LNCaP clone FGC (cell line): ENCODE results near the gene CDK6.

ENCODE experiments used
- DNase-seq: peaks from one replicate; pipeline ENCODE4 v3.0.0-alpha.2; 2011; ENCODE audit warnings: low read depth
- H3K4me3 ChIP-seq: 2 replicates; pipeline ENCODE4 v1.5.1; 2011; ENCODE audit warnings: mild to moderate bottlenecking, low read depth, low read length, control low read depth
- TF ChIP-seq, protein P1 (sequence below): IDR thresholded peaks from 2 replicates; pipeline ENCODE4 v1.5.1; 2012; ENCODE audit warnings: mild to moderate bottlenecking; ENCODE audit not compliant: control insufficient read depth, insufficient read depth; ENCODE audit errors: extremely low read depth

The CDK6 gene

DNA sequence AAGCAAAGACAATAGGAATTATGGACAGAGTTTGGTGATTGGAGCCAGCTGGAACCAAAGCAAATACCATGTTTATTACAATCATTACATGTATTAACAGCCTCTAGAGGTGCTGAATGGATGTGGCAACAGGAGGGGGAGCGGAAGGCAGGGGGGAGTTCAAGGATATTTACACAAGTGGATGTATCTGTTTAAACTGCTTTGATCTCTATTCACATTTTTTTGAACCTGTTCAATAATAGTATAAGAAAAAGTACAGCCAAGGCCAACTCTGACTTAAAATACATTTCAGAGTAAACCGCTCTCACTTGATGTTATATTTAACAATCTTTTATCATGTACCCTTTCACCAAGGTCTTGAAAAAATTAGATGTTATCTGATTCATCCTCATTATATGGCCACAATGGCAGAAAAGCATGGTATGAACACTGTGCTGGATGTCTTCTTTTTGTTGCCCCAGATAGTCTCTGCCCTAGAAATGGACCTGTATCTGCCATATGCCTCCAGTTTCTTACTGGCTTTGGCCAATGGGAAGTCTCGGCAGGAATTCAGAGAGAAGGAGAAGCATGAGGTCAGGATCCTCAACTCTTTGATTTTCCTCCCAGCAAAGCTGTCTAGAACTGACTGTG lies 158.0 kb downstream of the CDK6 start:
- TF ChIP-seq, protein P1, sequence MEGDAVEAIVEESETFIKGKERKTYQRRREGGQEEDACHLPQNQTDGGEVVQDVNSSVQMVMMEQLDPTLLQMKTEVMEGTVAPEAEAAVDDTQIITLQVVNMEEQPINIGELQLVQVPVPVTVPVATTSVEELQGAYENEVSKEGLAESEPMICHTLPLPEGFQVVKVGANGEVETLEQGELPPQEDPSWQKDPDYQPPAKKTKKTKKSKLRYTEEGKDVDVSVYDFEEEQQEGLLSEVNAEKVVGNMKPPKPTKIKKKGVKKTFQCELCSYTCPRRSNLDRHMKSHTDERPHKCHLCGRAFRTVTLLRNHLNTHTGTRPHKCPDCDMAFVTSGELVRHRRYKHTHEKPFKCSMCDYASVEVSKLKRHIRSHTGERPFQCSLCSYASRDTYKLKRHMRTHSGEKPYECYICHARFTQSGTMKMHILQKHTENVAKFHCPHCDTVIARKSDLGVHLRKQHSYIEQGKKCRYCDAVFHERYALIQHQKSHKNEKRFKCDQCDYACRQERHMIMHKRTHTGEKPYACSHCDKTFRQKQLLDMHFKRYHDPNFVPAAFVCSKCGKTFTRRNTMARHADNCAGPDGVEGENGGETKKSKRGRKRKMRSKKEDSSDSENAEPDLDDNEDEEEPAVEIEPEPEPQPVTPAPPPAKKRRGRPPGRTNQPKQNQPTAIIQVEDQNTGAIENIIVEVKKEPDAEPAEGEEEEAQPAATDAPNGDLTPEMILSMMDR = no peak
- no peak for DNase-seq
- no peak overlapping the region for H3K4me3 ChIP-seq

DNA sequence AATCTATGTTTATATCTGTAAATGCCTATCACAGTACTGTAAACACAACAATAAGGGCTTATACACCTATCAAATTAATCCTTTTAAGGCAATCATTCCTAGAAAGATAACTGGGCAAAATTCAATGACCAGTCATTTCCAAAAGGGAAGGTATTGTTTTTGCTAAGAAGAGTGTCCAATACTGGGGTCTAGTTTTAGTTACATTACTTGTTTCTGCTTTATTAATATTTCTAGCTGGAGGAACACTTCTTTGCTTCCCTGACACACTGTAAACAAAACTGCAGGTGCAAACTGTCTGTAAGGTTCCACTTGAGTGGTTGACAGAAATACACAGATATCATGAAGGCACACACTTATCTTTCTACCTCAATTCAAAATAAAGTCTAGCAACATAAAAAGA lies 162.0 kb downstream of the CDK6 start:
- TF ChIP-seq, protein P1 = no peak
- no peak overlapping the region for H3K4me3 ChIP-seq
- DNase-seq = no peak

DNA sequence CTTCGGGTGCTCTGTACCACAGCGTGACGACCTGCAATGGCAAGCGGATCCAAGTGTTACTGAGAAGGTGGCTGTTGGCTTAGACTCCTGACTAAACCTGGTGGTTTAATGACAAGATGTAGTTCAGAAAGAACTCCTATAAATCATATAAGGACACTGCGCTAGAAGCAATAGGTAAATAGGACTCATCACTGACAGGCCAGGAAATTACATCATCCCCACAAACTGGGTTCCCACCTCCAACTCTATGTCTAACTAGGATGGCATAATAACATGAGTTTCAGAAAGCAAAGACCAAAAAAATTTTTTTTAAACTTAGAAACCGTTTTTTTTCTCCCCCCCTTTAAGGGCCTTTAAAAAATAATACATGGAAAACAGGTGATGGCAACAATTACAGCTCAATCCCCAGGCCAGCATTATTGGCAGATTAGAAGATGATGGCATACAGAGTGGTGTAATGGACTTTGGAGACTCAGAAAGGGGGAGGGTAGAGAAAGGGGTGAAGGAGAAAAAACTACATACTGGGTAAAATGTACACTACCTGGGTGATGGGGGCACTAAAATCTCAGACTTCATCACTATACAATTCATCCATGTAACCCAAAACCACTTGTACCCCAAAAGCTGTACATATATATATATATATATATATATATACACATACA lies 164.7 kb downstream of the CDK6 start:
- H3K4me3 ChIP-seq = no peak overlapping the region
- DNase-seq = no peak
- TF ChIP-seq, protein P1 = no peak

DNA sequence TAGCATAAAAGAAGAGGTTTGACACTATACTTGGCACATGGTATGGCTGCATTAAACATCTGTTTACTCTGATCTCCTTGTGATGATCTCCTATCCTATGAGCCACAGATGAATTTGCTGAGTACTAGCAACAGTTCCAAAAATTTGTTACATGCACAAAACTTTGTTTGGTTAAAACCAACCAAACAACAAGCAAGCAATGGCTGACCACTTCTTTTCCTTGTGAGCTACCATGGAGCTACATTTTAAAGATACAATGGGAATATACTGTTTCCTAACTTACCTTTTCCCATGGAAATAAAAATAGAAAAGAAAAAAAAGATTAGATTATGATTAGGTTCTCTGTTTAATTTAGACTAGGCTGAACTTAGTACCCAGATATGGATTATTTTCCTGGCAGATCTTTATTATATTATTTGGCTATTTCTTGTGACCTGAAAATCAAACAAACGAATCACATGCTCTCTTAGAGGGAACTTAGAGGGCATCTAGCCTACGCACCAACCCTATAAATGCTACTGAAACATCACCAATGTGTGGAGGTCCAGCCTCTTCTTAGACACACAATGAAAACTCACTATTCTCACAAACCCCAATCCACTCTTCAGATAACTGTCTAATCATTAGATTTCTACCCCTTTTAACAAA lies 166.0 kb downstream of the CDK6 start:
- no peak overlapping the region for H3K4me3 ChIP-seq
- no peak for DNase-seq
- TF ChIP-seq, protein P1 = no peak

DNA sequence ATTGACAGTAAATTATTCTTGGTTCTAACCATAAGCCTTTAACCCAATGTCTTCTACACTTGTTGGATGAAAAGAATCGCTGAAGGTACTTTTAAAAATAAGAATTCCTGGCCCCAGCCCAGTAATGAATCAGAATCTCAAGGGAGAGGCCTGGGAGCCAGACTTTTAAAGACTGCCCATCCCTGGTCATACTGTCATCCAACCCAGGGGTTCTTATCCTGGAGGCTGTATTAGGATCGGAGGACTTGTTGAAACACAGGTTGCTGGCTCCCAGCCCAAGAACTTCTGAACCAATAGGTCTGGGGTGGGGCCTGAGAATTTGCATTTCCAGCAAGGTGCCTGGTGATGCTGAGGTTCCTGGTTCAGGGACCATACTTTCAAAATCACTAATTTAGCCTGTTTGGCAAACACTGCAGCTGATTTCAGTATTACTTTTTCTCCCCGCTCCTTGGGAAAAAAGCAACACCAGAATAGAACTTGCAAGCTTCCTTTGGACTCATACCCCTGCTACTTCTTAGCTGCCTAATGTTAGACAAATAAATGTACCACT lies 166.7 kb downstream of the CDK6 start:
- no peak overlapping the region for H3K4me3 ChIP-seq
- DNase-seq = no peak
- TF ChIP-seq, protein P1 = no peak

DNA sequence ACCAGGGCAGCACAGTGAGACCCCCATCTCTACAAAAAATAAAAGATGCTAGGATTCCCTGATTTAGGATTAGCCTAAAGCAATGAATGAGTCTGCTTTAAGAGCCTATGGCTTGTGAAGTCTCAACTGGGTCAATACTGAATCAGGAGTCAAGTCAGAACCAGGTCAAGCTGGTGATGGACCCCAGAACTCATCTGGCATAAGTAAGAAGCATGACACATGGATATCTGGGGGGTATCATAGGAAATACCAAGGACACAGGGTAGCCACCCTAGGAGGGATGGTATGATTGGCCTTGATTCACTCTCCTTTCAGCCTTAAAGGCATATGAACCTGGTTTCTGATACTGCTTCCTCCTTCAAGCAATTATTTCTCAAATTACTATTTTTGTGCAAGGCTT lies 167.8 kb downstream of the CDK6 start:
- DNase-seq = no peak
- no peak overlapping the region for H3K4me3 ChIP-seq
- TF ChIP-seq, protein P1 = no peak
